Neutrophil (primary cell): ENCODE measurements around the gene KRT35.
A peak's percentile ranks its signal among the peaks of the same experiment; 100 is the strongest.

Source experiments
- H3K27ac ChIP-seq: fragments of 200-600 bp; sonication (generic); 2 replicates; pipeline ENCODE4 v1.5.1; 2016; ENCODE audit warnings: mild to moderate bottlenecking, moderate library complexity
- H3K27me3 ChIP-seq: fragments of 200-600 bp; sonication (generic); 2 replicates; pipeline ENCODE4 v1.6.0; 2016; ENCODE audit warnings: mild to moderate bottlenecking
- H3K36me3 ChIP-seq: fragments of 200-600 bp; sonication (generic); 2 replicates; pipeline ENCODE4 v1.5.1; 2017
- H3K4me1 ChIP-seq, 2 experiments: fragments of 200-600 bp in 1 of 2; sonication (generic) in 1 of 2; 1 replicate in 1 of 2; 2 replicates in 1 of 2; pipeline versions ENCODE4 v1.5.1 to v1.6.1; 2013 to 2016; ENCODE audit warnings: low read depth in 1 of 2, low read length in 1 of 2, mild to moderate bottlenecking in 1 of 2, moderate library complexity in 1 of 2; ENCODE audit not compliant: control insufficient read depth in 1 of 2, insufficient read depth in 1 of 2
- H3K4me3 ChIP-seq, 2 experiments: fragments of 200-600 bp in 1 of 2; sonication (generic) in 1 of 2; 1 replicate in 1 of 2; 2 replicates in 1 of 2; pipeline ENCODE4 v1.5.1; 2013 to 2016; ENCODE audit warnings: low read depth in 1 of 2, low read length in 1 of 2, mild to moderate bottlenecking in 1 of 2, moderate library complexity in 1 of 2
- H3K9me3 ChIP-seq: fragments of 200-600 bp; sonication (generic); 2 replicates; pipeline ENCODE4 v1.5.1; 2016
- TF ChIP-seq, protein P1 (sequence below): fragments of 200-600 bp; sonication (generic); IDR thresholded peaks from 2 replicates; pipeline ENCODE4 v1.5.1; 2016; ENCODE audit warnings: antibody characterized with exemption

Gene KRT35

GRCh38 chr17:41496803-41497484, 16.0 kb upstream of the KRT35 start:
- Histone ChIP-seq H3K4me1 (peaks cover 57 to 60% of the 10 kb centered on the region in 2 experiments), H3K36me3 (no peaks in the 10 kb centered on the region), H3K27ac (peak overlapping the region; percentile 100), H3K4me3 (peak overlapping the region; percentile 55), H3K9me3 (no peaks in the 10 kb centered on the region), H3K27me3 (no peaks in the 10 kb centered on the region)
- TF ChIP-seq, protein P1, sequence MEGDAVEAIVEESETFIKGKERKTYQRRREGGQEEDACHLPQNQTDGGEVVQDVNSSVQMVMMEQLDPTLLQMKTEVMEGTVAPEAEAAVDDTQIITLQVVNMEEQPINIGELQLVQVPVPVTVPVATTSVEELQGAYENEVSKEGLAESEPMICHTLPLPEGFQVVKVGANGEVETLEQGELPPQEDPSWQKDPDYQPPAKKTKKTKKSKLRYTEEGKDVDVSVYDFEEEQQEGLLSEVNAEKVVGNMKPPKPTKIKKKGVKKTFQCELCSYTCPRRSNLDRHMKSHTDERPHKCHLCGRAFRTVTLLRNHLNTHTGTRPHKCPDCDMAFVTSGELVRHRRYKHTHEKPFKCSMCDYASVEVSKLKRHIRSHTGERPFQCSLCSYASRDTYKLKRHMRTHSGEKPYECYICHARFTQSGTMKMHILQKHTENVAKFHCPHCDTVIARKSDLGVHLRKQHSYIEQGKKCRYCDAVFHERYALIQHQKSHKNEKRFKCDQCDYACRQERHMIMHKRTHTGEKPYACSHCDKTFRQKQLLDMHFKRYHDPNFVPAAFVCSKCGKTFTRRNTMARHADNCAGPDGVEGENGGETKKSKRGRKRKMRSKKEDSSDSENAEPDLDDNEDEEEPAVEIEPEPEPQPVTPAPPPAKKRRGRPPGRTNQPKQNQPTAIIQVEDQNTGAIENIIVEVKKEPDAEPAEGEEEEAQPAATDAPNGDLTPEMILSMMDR = peak; percentile 95

DNA sequence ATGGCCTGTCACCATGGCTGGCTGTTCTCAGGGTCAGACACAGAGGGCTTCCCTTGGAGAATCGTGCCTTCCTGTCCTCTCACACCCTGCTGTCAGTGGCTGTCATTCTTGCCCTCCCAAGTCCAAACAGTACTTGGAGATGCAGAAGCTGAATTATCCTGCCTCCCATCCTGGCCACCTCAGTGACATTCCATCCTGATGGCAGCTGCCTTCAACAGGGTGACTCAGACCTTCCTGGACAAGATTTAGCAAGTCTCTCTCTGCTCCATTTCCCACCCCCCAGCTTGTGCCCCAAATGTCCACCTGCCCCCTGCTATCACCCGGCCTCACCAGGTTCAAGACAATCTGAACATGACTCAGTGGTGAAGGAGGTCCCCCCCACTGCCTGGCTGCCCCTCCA, 13.6 kb upstream of the KRT35 start:
- Histone ChIP-seq H3K4me1 (peaks cover 34 to 47% of the 10 kb centered on the region in 2 experiments), H3K9me3 (no peaks in the 10 kb centered on the region)
- TF ChIP-seq, protein P1 = no peak

GRCh38 chr17:41492771-41493170, 11.8 kb upstream of the KRT35 start:
- TF ChIP-seq, protein P1 = no peak
- H3K27ac ChIP-seq = no peak overlapping the region
- no peaks in the 10 kb centered on the region for H3K9me3 ChIP-seq
- H3K4me1 ChIP-seq = peaks cover 17 to 30% of the 10 kb centered on the region in 2 experiments
- H3K36me3 ChIP-seq = no peaks in the 10 kb centered on the region
- no peak overlapping the region for H3K4me3 ChIP-seq
- H3K27me3 ChIP-seq = no peaks in the 10 kb centered on the region

More for the DNA sequence above, 13.6 kb upstream of the KRT35 start:
- no peak overlapping the region for H3K27ac ChIP-seq
- no peak overlapping the region for H3K4me3 ChIP-seq
- H3K36me3 ChIP-seq = no peaks in the 10 kb centered on the region
- H3K27me3 ChIP-seq = no peaks in the 10 kb centered on the region

DNA sequence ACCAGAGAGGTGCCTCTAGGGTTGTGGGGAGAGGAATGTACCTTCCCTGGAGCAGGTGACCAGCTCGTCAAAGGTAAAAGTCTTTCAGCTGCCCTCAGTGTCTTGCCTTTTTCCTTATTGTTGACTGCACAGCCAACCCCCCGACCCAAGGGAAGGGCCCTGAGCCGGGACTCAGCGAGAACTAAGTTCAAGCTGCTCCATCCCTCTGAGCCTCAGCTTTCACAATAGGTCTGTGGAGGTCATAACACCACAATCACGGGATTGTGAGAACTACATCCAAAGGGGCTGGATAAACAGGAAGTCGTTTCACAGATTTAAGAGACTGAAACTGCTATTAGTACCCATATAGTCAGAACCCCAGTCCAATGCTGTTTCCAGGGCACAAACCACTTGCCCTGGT, 11.4 kb upstream of the KRT35 start:
- Histone ChIP-seq H3K4me3 (no peak overlapping the region), H3K36me3 (no peaks in the 10 kb centered on the region), H3K9me3 (no peaks in the 10 kb centered on the region), H3K27ac (no peak overlapping the region), H3K27me3 (no peaks in the 10 kb centered on the region), H3K4me1 (peaks cover 12 to 26% of the 10 kb centered on the region in 2 experiments)
- TF ChIP-seq, protein P1 = no peak

- no peaks in the 10 kb centered on the region for H3K9me3 ChIP-seq
- H3K27me3 ChIP-seq = no peaks in the 10 kb centered on the region
- TF ChIP-seq, protein P1 = no peak
- H3K4me3 ChIP-seq = no peak overlapping the region
- H3K27ac ChIP-seq = no peak overlapping the region
- H3K4me1 ChIP-seq = peaks cover 4 to 23% of the 10 kb centered on the region in 2 experiments
- no peaks in the 10 kb centered on the region for H3K36me3 ChIP-seq
These were observed 10.5 kb upstream of the KRT35 start for GRCh38 chr17:41491476-41491875.
